K562 (cell line): ENCODE measurements around the gene FES. TPM values are rescaled to one million over a fixed set of nuclear protein-coding genes. Genes with fewer than 3 reads are reported as not detected.
A peak's percentile ranks its signal among the peaks of the same experiment; 100 is the strongest.

Experiments
- ATAC-seq: fragments of 200-7000 bp; cut with Tn5 transposase; 3 replicates; pipeline ENCODE4 v1.9.1; 2020; ENCODE audit warnings: moderate library complexity
- BruUV-seq: library from RNA; stranded (reverse); fragments of 400-500 nt; replicated peaks from 2 replicates; lab custom pipeline; 2021; lab: Mats Ljungman, UMichigan
- CTCF ChIA-PET: fragments of 300-600 bp; formaldehyde crosslinking; extraction: SDS; loops from one replicate; lab custom pipeline; 2021; ENCODE audit warnings: low intra/inter-chr PET ratio; lab: Yijun Ruan, JAX
- POLR2A ChIA-PET: fragments of 300-600, 350-650 bp; sonication (Branson Sonifier 250); formaldehyde crosslinking; extraction: SDS; loops from one replicate; lab custom pipeline; 2021; ENCODE audit warnings: antibody characterized with exemption, inconsistent platforms; lab: Yijun Ruan, JAX
- DNase-seq, 4 experiments: peaks; one replicate each; pipeline versions ENCODE4 v3.0.0 to v3.0.0-alpha.2; 2011 to 2018; ENCODE audit warnings: low spot score in 3 of 4, mixed read lengths in 3 of 4; ENCODE audit errors: extremely low read depth in 1 of 4
- FAIRE-seq: peaks from 2 replicates; lab custom pipeline; 2011; peaks lifted over from hg19 to GRCh38; lab: Jason Lieb, UNC
- H2AFZ ChIP-seq: 2 replicates; pipeline ENCODE4 v1.6.0; 2011; ENCODE audit warnings: low read depth, low read length, control low read depth, inconsistent platforms
- H3K27ac ChIP-seq: fragments of 200-600 bp; 3 replicates; pipeline ENCODE4 v1.8.0; 2011; ENCODE audit warnings: low read depth, mild to moderate bottlenecking, control low read depth, inconsistent platforms, low read length, moderate library complexity, mixed read lengths; ENCODE audit errors: extremely low read depth
- H3K27me3 ChIP-seq, 2 experiments: fragments of 300-600 bp in 1 of 2; 2 replicates in 1 of 2; 3 replicates in 1 of 2; pipeline versions ENCODE4 v1.6.0 to v1.8.0; 2011; ENCODE audit warnings: inconsistent platforms in 2 of 2, low read length in 2 of 2, mild to moderate bottlenecking in 1 of 2, mixed read lengths in 1 of 2, moderate library complexity in 1 of 2; ENCODE audit not compliant: control insufficient read depth in 2 of 2, insufficient read depth in 2 of 2
- H3K36me3 ChIP-seq: fragments of 300-600 bp; 3 replicates; pipeline ENCODE4 v1.8.0; 2011; ENCODE audit warnings: mild to moderate bottlenecking, low read length, inconsistent platforms; ENCODE audit not compliant: control insufficient read depth, insufficient read depth
- H3K4me1 ChIP-seq, 2 experiments: fragments of 200-600 bp in 1 of 2; replicated peaks in 1 of 2; 2 replicates in 1 of 2; 3 replicates in 1 of 2; pipeline versions ENCODE4 v1.5.1 to v1.8.0; 2011; ENCODE audit warnings: inconsistent platforms in 2 of 2, low read length in 2 of 2, mild to moderate bottlenecking in 1 of 2, mixed read lengths in 1 of 2, moderate library complexity in 1 of 2; ENCODE audit not compliant: control insufficient read depth in 2 of 2, insufficient read depth in 2 of 2
- H3K4me2 ChIP-seq: 2 replicates; pipeline ENCODE4 v1.6.1; 2011; ENCODE audit warnings: low read length, control low read depth, inconsistent platforms, mixed read lengths; ENCODE audit not compliant: insufficient read depth
- H3K4me3 ChIP-seq: fragments of 200-600 bp; sonication (generic), shearing (Covaris generic); 2 replicates; pipeline ENCODE4 v1.5.1; 2016; ENCODE audit warnings: control low read depth, inconsistent platforms
- H3K79me2 ChIP-seq: fragments of 200-600 bp; 3 replicates; pipeline ENCODE4 v1.8.0; 2011; ENCODE audit warnings: low read length, inconsistent platforms; ENCODE audit not compliant: control insufficient read depth, insufficient read depth
- H3K9ac ChIP-seq, 2 experiments: 2 replicates each; pipeline versions ENCODE4 v1.6.0 to v1.6.1; 2011; ENCODE audit warnings: low read depth in 2 of 2, low read length in 2 of 2, control low read depth in 1 of 2, inconsistent platforms in 1 of 2, mild to moderate bottlenecking in 1 of 2, mixed read lengths in 1 of 2; ENCODE audit not compliant: insufficient read depth in 1 of 2
- H3K9me1 ChIP-seq: one replicate; pipeline ENCODE4 v1.6.0; 2011; ENCODE audit warnings: inconsistent platforms, mild to moderate bottlenecking, low read length, moderate library complexity; ENCODE audit not compliant: control insufficient read depth, insufficient read depth
- H3K9me3 ChIP-seq: replicated peaks from 2 replicates; pipeline ENCODE4 v1.5.1; 2011; ENCODE audit warnings: low read depth, low read length, inconsistent platforms; ENCODE audit not compliant: control insufficient read depth, insufficient read depth
- H4K20me1 ChIP-seq: replicated peaks from 2 replicates; pipeline ENCODE4 v1.6.1; 2011; ENCODE audit warnings: low read length, inconsistent platforms, mixed read lengths; ENCODE audit not compliant: control insufficient read depth, insufficient read depth
- BRD9 ChIP-seq: fragments of 450-650 bp; IDR thresholded peaks from 2 replicates; pipeline ENCODE4 v1.6.1; 2018; ENCODE audit warnings: low read depth; ENCODE audit not compliant: partially characterized antibody
- CBFB ChIP-seq: sonication (generic); formaldehyde crosslinking; IDR thresholded peaks from 2 replicates; pipeline ENCODE4 v1.4.0; 2020; ENCODE audit warnings: mild to moderate bottlenecking, missing genetic modification reagents
- CREBBP ChIP-seq: IDR thresholded peaks from one replicate; pipeline ENCODE4 v1.6.1; 2012; ENCODE audit warnings: low read depth, mild to moderate bottlenecking, control low read depth, inconsistent platforms, low read length
- JUND ChIP-seq, 2 experiments: IDR thresholded peaks; 2 replicates in 1 of 2; 3 replicates in 1 of 2; pipeline ENCODE4 v1.6.1; 2011; ENCODE audit warnings: borderline replicate concordance in 2 of 2, low read depth in 2 of 2, low read length in 2 of 2, improper control_type of control experiment in 1 of 2, missing biosample characterization in 1 of 2, missing genetic modification characterization in 1 of 2, missing genetic modification reagents in 1 of 2
- KAT2B ChIP-seq: IDR thresholded peaks from one replicate; pipeline ENCODE4 v1.6.1; 2012; ENCODE audit warnings: low read depth, mild to moderate bottlenecking, control low read depth, inconsistent platforms, low read length, moderate library complexity
- LEF1 ChIP-seq: fragments of 450-650 bp; IDR thresholded peaks from 2 replicates; pipeline ENCODE4 v1.6.1; 2016; ENCODE audit warnings: mild to moderate bottlenecking
- POLR2G ChIP-seq: fragments of 200-400 bp; formaldehyde crosslinking; IDR thresholded peaks from 2 replicates; pipeline ENCODE4 v1.6.1; 2017; ENCODE audit warnings: low read depth, mild to moderate bottlenecking, antibody characterized with exemption, low read length, moderate library complexity
- RBFOX2 ChIP-seq: fragments of 200-400 bp; formaldehyde crosslinking; IDR thresholded peaks from 2 replicates; pipeline ENCODE4 v1.6.1; 2017; ENCODE audit warnings: low read depth, mild to moderate bottlenecking, low read length, moderate library complexity
- SNIP1 ChIP-seq: fragments of 450-650 bp; IDR thresholded peaks from 2 replicates; pipeline ENCODE4 v1.7.1; 2017; ENCODE audit warnings: low read depth, mild to moderate bottlenecking
- ZNF431 ChIP-seq: sonication (generic); formaldehyde crosslinking; IDR thresholded peaks from 2 replicates; pipeline ENCODE4 v1.8.0; 2022; ENCODE audit warnings: mild to moderate bottlenecking, missing genetic modification reagents
- WGBS: fragments of 100-300 bp; shearing (Covaris generic); methylation state at CpG from one replicate; pipeline ENCODE4 v1.1.6; 2016; ENCODE audit warnings: low coverage, mixed read lengths; ENCODE audit not compliant: insufficient coverage; ENCODE audit errors: missing lambda C conversion rate; 5-methylcytosine and 5-hydroxymethylcytosine counted together
- in situ Hi-C: fragments of 300-500 bp; cut with MboI; formaldehyde crosslinking; loops from 4 replicates; pipeline ENCODE4 v1.15.0; 2018; ENCODE audit warnings: inconsistent platforms, mixed read lengths
- intact Hi-C: fragments of 100-400 bp; cut with micrococcal nuclease; formaldehyde crosslinking; loops from 2 replicates; pipeline ENCODE4 v1.14.2; 2022
- polyA plus RNA-seq, 8 experiments: library from polyadenylated mRNA; depleted of rRNA in 4 of 8; stranded (reverse) in 5 of 8; unstranded in 3 of 8; fragments of >200 nt; fragmentation: Nextera tagmentation in 2 of 8; fragmentation: Illumina TruSeq in 1 of 8; extraction: Ambion mirVana in 2 of 8; extraction: Trizol in 1 of 8; gene quantifications; 2 replicates each; pipeline versions ENCODE4 v1.2.1 to v1.2.3, GENCODE V29; 2011 to 2014; ENCODE audit warnings: inconsistent platforms in 1 of 8, missing spikeins in 1 of 8
- total RNA-seq, 7 experiments: library from RNA; depleted of rRNA in 6 of 7; stranded (reverse); fragments of >200 nt in 6 of 7; fragmentation: Illumina TruSeq in 2 of 7; extraction: Trizol in 2 of 7; gene quantifications; 2 replicates each; pipeline versions ENCODE4 v1.2.1 to v1.2.3, GENCODE V29; 2011 to 2021; ENCODE audit warnings: low replicate concordance in 1 of 7

FES gene
- total and polyA plus RNA-seq, 9 of the 15 experiments (the other 6 are each of a cell fraction or from before 2014, with no cell fraction given), result 0.38 to 2.6 (median 0.82) TPM

GRCh38 chr15:90910441-90911301 lies 26.4 kb downstream of the FES start:
- intact Hi-C loops, result no loop called here
- H3K27me3 ChIP-seq, result no peaks in the 10 kb centered on the region
- H3K9me1 ChIP-seq, result peaks cover 4% of the 10 kb centered on the region
- peaks cover 15% of the 10 kb centered on the region for H3K79me2 ChIP-seq
- DNase-seq (no peak), FAIRE-seq (no peak), ATAC-seq (0 out of 3 replicates have a peak, but pooled peaks have one; percentile 5)
- H2AFZ ChIP-seq, result no peak overlapping the region
- H3K4me1 ChIP-seq, result peaks cover 8 to 51% of the 10 kb centered on the region in 2 experiments
- H3K4me3 ChIP-seq, result no peak overlapping the region
- no peak for TF ChIP-seq JUND (IDR thresholded peaks at IDR 0.05; ENCODE audit: borderline replicate concordance, low read depth, low read length)
- TF ChIP-seq JUND (tag; IDR thresholded peaks at IDR 0.05; ENCODE audit: borderline replicate concordance, low read depth, low read length), result no peak
- TF ChIP-seq CBFB, result no peak
- no peak for TF ChIP-seq LEF1
- no peak for TF ChIP-seq KAT2B
- no peak for TF ChIP-seq BRD9
- TF ChIP-seq RBFOX2, result peak; percentile 47
- TF ChIP-seq SNIP1, result no peak
- TF ChIP-seq ZNF431 (CRISPR knock-in tag), result no peak
- TF ChIP-seq POLR2G, result peak; percentile 37; the same call in 1 of the 2 replicates
- no peak for TF ChIP-seq CREBBP
- in situ Hi-C loops, result no loop called here
- H3K36me3 ChIP-seq, result peaks cover 96% of the 10 kb centered on the region
- no peak overlapping the region for H3K27ac ChIP-seq
- H3K9me3 ChIP-seq, result no peaks in the 10 kb centered on the region
- no TSS peak for BruUV-seq
- H3K9ac ChIP-seq, result peak overlapping the region in 1 of 2 experiments; percentile 67; a peak in 2 of 4 replicates
- no peaks in the 10 kb centered on the region for H4K20me1 ChIP-seq
- CTCF ChIA-PET, result no interaction called here
- POLR2A ChIA-PET, result interaction anchor here (0.5 to 2.3 kb wide), 5 partner anchors 9 to 171 kb away, joined by 3 to 17 read pairs (median 4); no protein-coding TSS in a partner anchor
- WGBS, result 97% methylated on average over 21 of the region's 24 CpGs
- H3K4me2 ChIP-seq, result no peak overlapping the region
